HepG2 (cell line): ENCODE data around the gene KATNB1. TPM values are rescaled to one million over a fixed set of nuclear protein-coding genes. Genes with fewer than 3 reads are reported as not detected.

Source experiments
- ATAC-seq: fragments of 200-7000 bp; cut with Tn5 transposase; 3 replicates; pipeline ENCODE4 v1.9.1; 2020; ENCODE audit warnings: mild to moderate bottlenecking, moderate library complexity
- BruUV-seq: library from RNA; stranded (reverse); fragments of 400-500 nt; replicated peaks from 2 replicates; lab custom pipeline; 2021; lab: Mats Ljungman, UMichigan
- CTCF ChIA-PET: fragments of 300-600 bp; formaldehyde crosslinking; extraction: SDS; loops from one replicate; lab custom pipeline; 2021; ENCODE audit warnings: low total read pairs, inconsistent platforms, low intra/inter-chr PET ratio; lab: Yijun Ruan, JAX
- POLR2A ChIA-PET: fragments of 350-600 bp; sonication (Branson Sonifier 250); formaldehyde crosslinking; loops from one replicate; lab custom pipeline; 2020; ENCODE audit warnings: antibody characterized with exemption, inconsistent platforms; lab: Yijun Ruan, JAX
- DNase-seq: peaks from one replicate; pipeline ENCODE4 v3.0.0-alpha.2; 2015; ENCODE audit warnings: low spot score
- FAIRE-seq: peaks from 3 replicates; lab custom pipeline; 2011; peaks lifted over from hg19 to GRCh38; lab: Jason Lieb, UNC
- H2AFZ ChIP-seq: one replicate; pipeline ENCODE4 v1.6.1; 2011; ENCODE audit warnings: low read length, inconsistent platforms
- H3K27ac ChIP-seq: fragments of 300-600 bp; 3 replicates; pipeline ENCODE4 v1.8.0; 2011; ENCODE audit warnings: mixed run types, mild to moderate bottlenecking, mixed read lengths, low read length, inconsistent platforms; ENCODE audit not compliant: insufficient read depth; ENCODE audit errors: extremely low read length
- H3K27me3 ChIP-seq, 2 experiments: fragments of 200-600 bp in 1 of 2; 2 replicates in 1 of 2; 3 replicates in 1 of 2; pipeline versions ENCODE4 v1.6.0 to v1.8.0; 2011; ENCODE audit warnings: low read length in 2 of 2, mild to moderate bottlenecking in 2 of 2, moderate library complexity in 2 of 2, inconsistent platforms in 1 of 2; ENCODE audit not compliant: insufficient read depth in 2 of 2, control insufficient read depth in 1 of 2
- H3K36me3 ChIP-seq, 2 experiments: fragments of 200-600 bp in 1 of 2; replicated peaks in 1 of 2; 2 replicates in 1 of 2; 3 replicates in 1 of 2; pipeline versions ENCODE4 v1.5.1 to v1.8.0; 2011; ENCODE audit warnings: low read length in 2 of 2, inconsistent platforms in 1 of 2; ENCODE audit not compliant: insufficient read depth in 2 of 2, control insufficient read depth in 1 of 2
- H3K4me1 ChIP-seq: 2 replicates; pipeline ENCODE4 v1.5.1; 2012; ENCODE audit warnings: low read length, inconsistent platforms; ENCODE audit not compliant: insufficient read depth
- H3K4me2 ChIP-seq: 2 replicates; pipeline ENCODE4 v1.6.0; 2011; ENCODE audit warnings: low read depth, low read length, inconsistent platforms
- H3K4me3 ChIP-seq, 3 experiments: fragments of 200-600 bp in 1 of 3; sonication (generic), shearing (Covaris generic) in 1 of 3; replicated peaks in 1 of 3; 2 replicates each; pipeline ENCODE4 v1.5.1; 2011 to 2016; ENCODE audit warnings: low read length in 3 of 3, inconsistent platforms in 2 of 3, low read depth in 2 of 3, mild to moderate bottlenecking in 2 of 3, control low read depth in 1 of 3, mixed read lengths in 1 of 3; ENCODE audit not compliant: insufficient read depth in 1 of 3
- H3K79me2 ChIP-seq: one replicate; pipeline ENCODE4 v1.6.1; 2011; ENCODE audit warnings: low read length, inconsistent platforms; ENCODE audit not compliant: insufficient read depth
- H3K9ac ChIP-seq: 2 replicates; pipeline ENCODE4 v1.6.0; 2011; ENCODE audit warnings: mild to moderate bottlenecking, low read depth, low read length, inconsistent platforms; ENCODE audit not compliant: insufficient read depth
- H3K9me3 ChIP-seq: 2 replicates; pipeline ENCODE4 v1.5.1; 2012; ENCODE audit warnings: mild to moderate bottlenecking, low read length
- H4K20me1 ChIP-seq: 2 replicates; pipeline ENCODE4 v1.6.0; 2011; ENCODE audit warnings: inconsistent platforms, mild to moderate bottlenecking, low read length, moderate library complexity; ENCODE audit not compliant: insufficient read depth
- CENPT ChIP-seq: sonication (generic); formaldehyde crosslinking; IDR thresholded peaks from 2 replicates; pipeline ENCODE4 v1.8.0; 2022; ENCODE audit warnings: low read depth, mild to moderate bottlenecking, moderate library complexity, missing genetic modification reagents
- HNRNPK ChIP-seq: fragments of 200-400 bp; formaldehyde crosslinking; IDR thresholded peaks from 2 replicates; pipeline ENCODE4 v1.6.1; 2018; ENCODE audit warnings: low read length, low read depth, moderate library complexity, mild to moderate bottlenecking; ENCODE audit not compliant: poor library complexity, severe bottlenecking
- NFIC ChIP-seq: IDR thresholded peaks from 2 replicates; pipeline ENCODE4 v1.6.1; 2012; ENCODE audit warnings: mild to moderate bottlenecking, low read length, inconsistent platforms
- NPAS2 ChIP-seq: sonication (generic); formaldehyde crosslinking; IDR thresholded peaks from 2 replicates; pipeline ENCODE4 v1.8.0; 2022; ENCODE audit warnings: mild to moderate bottlenecking, missing genetic modification reagents, borderline replicate concordance
- NR2F2 ChIP-seq: IDR thresholded peaks from 2 replicates; pipeline ENCODE4 v1.6.1; 2012; ENCODE audit warnings: low read depth, inconsistent platforms, borderline replicate concordance
- PAXIP1 ChIP-seq: sonication (generic); formaldehyde crosslinking; conservative IDR thresholded peaks from 2 replicates; pipeline ENCODE4 v1.4.0; 2020; ENCODE audit warnings: mild to moderate bottlenecking, missing genetic modification reagents, moderate library complexity
- PREB ChIP-seq: sonication (generic); formaldehyde crosslinking; IDR thresholded peaks from 2 replicates; pipeline ENCODE4 v1.4.0; 2020; ENCODE audit warnings: missing genetic modification reagents
- SALL1 ChIP-seq: sonication (generic); formaldehyde crosslinking; IDR thresholded peaks from 2 replicates; pipeline ENCODE4 v1.8.0; 2022; ENCODE audit warnings: mild to moderate bottlenecking, missing genetic modification reagents
- SOX5 ChIP-seq: IDR thresholded peaks from 2 replicates; pipeline ENCODE4 v1.6.1; 2016; ENCODE audit warnings: borderline replicate concordance
- SRF ChIP-seq: IDR thresholded peaks from 2 replicates; pipeline ENCODE4 v1.6.1; 2011; ENCODE audit warnings: mild to moderate bottlenecking, low read depth, low read length, moderate library complexity
- SRY ChIP-seq: sonication (generic); formaldehyde crosslinking; IDR thresholded peaks from 2 replicates; pipeline ENCODE4 v1.8.0; 2022; ENCODE audit warnings: mild to moderate bottlenecking, missing genetic modification reagents
- YY1 ChIP-seq: IDR thresholded peaks from 2 replicates; pipeline ENCODE4 v1.6.1; 2011; ENCODE audit warnings: low read length, low read depth, moderate library complexity, mild to moderate bottlenecking; ENCODE audit not compliant: insufficient read depth, insufficient replicate concordance
- ZBTB1 ChIP-seq: sonication (generic); formaldehyde crosslinking; IDR thresholded peaks from 2 replicates; pipeline ENCODE4 v1.4.0; 2020; ENCODE audit warnings: missing genetic modification reagents, borderline replicate concordance
- ZFP36 ChIP-seq: fragments of 150-350 bp; IDR thresholded peaks from 2 replicates; pipeline ENCODE4 v1.6.1; 2018; ENCODE audit warnings: borderline replicate concordance, low read length, low read depth; ENCODE audit not compliant: partially characterized antibody
- ZMAT5 ChIP-seq: sonication (generic); formaldehyde crosslinking; IDR thresholded peaks from 2 replicates; pipeline ENCODE4 v1.5.0; 2020; ENCODE audit warnings: mild to moderate bottlenecking, low read depth, missing genetic modification reagents, borderline replicate concordance
- ZNF12 ChIP-seq: sonication (generic); formaldehyde crosslinking; IDR thresholded peaks from 2 replicates; pipeline ENCODE4 v1.5.0; 2020; ENCODE audit warnings: missing genetic modification reagents
- ZNF121 ChIP-seq: sonication (generic); formaldehyde crosslinking; IDR thresholded peaks from 2 replicates; pipeline ENCODE4 v1.5.0; 2020; ENCODE audit warnings: mild to moderate bottlenecking, missing genetic modification reagents
- ZNF282 ChIP-seq: fragments of 450-650 bp; IDR thresholded peaks from 2 replicates; pipeline ENCODE4 v1.6.1; 2018; ENCODE audit not compliant: partially characterized antibody
- ZNF468 ChIP-seq: sonication (generic); formaldehyde crosslinking; IDR thresholded peaks from 2 replicates; pipeline ENCODE4 v1.8.0; 2022; ENCODE audit warnings: mild to moderate bottlenecking, moderate library complexity, missing genetic modification reagents
- ZNF704 ChIP-seq: sonication (generic); formaldehyde crosslinking; IDR thresholded peaks from 2 replicates; pipeline ENCODE4 v1.8.1; 2023; ENCODE audit warnings: mild to moderate bottlenecking, inconsistent platforms, moderate library complexity, missing genetic modification reagents, borderline replicate concordance
- WGBS: methylation state at CpG from one replicate; pipeline ENCODE4 v1.1.6; 2017; ENCODE audit warnings: low lambda C conversion rate; 5-methylcytosine and 5-hydroxymethylcytosine counted together
- in situ Hi-C: cut with HindIII; loops from 2 replicates; pipeline ENCODE4 v1.10.0; 2017; ENCODE audit warnings: low pct_unique_long_range_greater_than_20kb; ENCODE audit not compliant: extremely low pct_ligation_motif_present
- intact Hi-C: fragments of 100-400 bp; cut with micrococcal nuclease; formaldehyde crosslinking; loops from one replicate; pipeline ENCODE4 v1.10.0; 2022; ENCODE audit not compliant: unreplicated experiment
- polyA plus RNA-seq, 8 experiments: library from polyadenylated mRNA; depleted of rRNA in 3 of 8; stranded (reverse) in 7 of 8; unstranded in 1 of 8; fragments of >200 nt; fragmentation: Illumina TruSeq in 4 of 8; extraction: Trizol in 4 of 8; gene quantifications; 2 replicates each; pipeline versions ENCODE4 v1.2.1 to v1.2.3, GENCODE V29; 2011 to 2016; ENCODE audit warnings: low read depth in 4 of 8, missing spikeins in 1 of 8, mixed read lengths in 1 of 8; ENCODE audit not compliant: insufficient read depth in 1 of 8
- total RNA-seq, 5 experiments: library from RNA; depleted of rRNA; stranded (reverse); fragments of >200 nt; fragmentation: Illumina TruSeq; extraction: Trizol; gene quantifications; 2 replicates each; pipeline ENCODE4 v1.2.3, GENCODE V29; 2016; ENCODE audit warnings: low read depth in 1 of 5

Gene KATNB1
- total and polyA plus RNA-seq, 2 of the 13 experiments (the other 11 are each of a cell fraction or from before 2014, with no cell fraction given): 31.5 to 43.5 TPM

- Histone ChIP-seq H3K27me3 (no peaks in the 10 kb centered on the region), H3K36me3 (peaks cover 11 to 13% of the 10 kb centered on the region in 2 experiments), H3K79me2 (peaks cover 3% of the 10 kb centered on the region), H3K27ac (no peak overlapping the region), H3K4me1 (peaks cover 43% of the 10 kb centered on the region), H3K9ac (no peak overlapping the region), H3K4me3 (no peak overlapping the region), H3K9me3 (no peaks in the 10 kb centered on the region), H2AFZ (no peak overlapping the region), H3K4me2 (no peak overlapping the region), H4K20me1 (no peaks in the 10 kb centered on the region)
- FAIRE-seq (no peak), DNase-seq (no peak), ATAC-seq (no peak)
- POLR2A ChIA-PET: interaction anchor here (1.2 kb wide), 1 partner anchor 11 kb away, joined by 3 read pairs; no protein-coding TSS in a partner anchor
- in situ Hi-C loops (no loop called here), intact Hi-C loops (no loop called here)
- WGBS: 73% methylated on average over 5 of the region's 5 CpGs
- CTCF ChIA-PET: no interaction called here
- BruUV-seq: no TSS peak
- no peak for TF ChIP-seq SRY (CRISPR knock-in tag)
- no peak for TF ChIP-seq PREB (CRISPR knock-in tag)
- no peak for TF ChIP-seq ZNF468 (CRISPR knock-in tag)
- TF ChIP-seq SRF: no peak
- TF ChIP-seq CENPT (CRISPR knock-in tag): no peak
- TF ChIP-seq ZMAT5 (CRISPR knock-in tag): no peak
- no peak for TF ChIP-seq ZFP36
- TF ChIP-seq YY1: no peak
- no peak for TF ChIP-seq NPAS2
- TF ChIP-seq ZNF121 (CRISPR knock-in tag): peak; percentile 58; the same call in 1 of the 2 replicates
- TF ChIP-seq ZNF282: no peak
- TF ChIP-seq NFIC: no peak
- TF ChIP-seq NR2F2: no peak
- TF ChIP-seq ZNF704 (CRISPR knock-in tag): no peak
- TF ChIP-seq PAXIP1 (CRISPR knock-in tag): no peak
- no peak for TF ChIP-seq SOX5 (CRISPR knock-in tag)
- TF ChIP-seq HNRNPK: no peak
- no peak for TF ChIP-seq ZNF12 (CRISPR knock-in tag)
- no peak for TF ChIP-seq ZBTB1 (CRISPR knock-in tag)
- no peak for TF ChIP-seq SALL1 (CRISPR knock-in tag)
Measured at GRCh38 chr16:57778658-57779057, 43.1 kb downstream of the KATNB1 start.
